Measurements from ENCODE around the gene LOXL1. TPM values are rescaled to one million over a fixed set of nuclear protein-coding genes. Genes with fewer than 3 reads are reported as not detected.

LOXL1 gene
- total RNA-seq, 1 donor from 2014 or later, result 280 TPM

- no peak overlapping the region for H3K27ac Mint-ChIP-seq (ENCODE audit: unreplicated experiment)
- no peak for FAIRE-seq
These were observed 52.6 kb downstream of the LOXL1 start for GRCh38 chr15:73978896-73979295.

GRCh38 chr15:73979636-73980035 is 53.4 kb downstream of the LOXL1 start:
- H3K36me3 ChIP-seq (ENCODE audit: insufficient read depth, low read length), result no peaks in the 10 kb centered on the region
- no peaks in the 10 kb centered on the region for H3K9me3 Mint-ChIP-seq (ENCODE audit: unreplicated experiment)
- H3K4me3 Mint-ChIP-seq (ENCODE audit: unreplicated experiment), result no peak overlapping the region
- no peaks in the 10 kb centered on the region for H3K9me3 ChIP-seq (ENCODE audit: insufficient read depth, low read depth, low read length)
- peaks cover 2% of the 10 kb centered on the region for H3K36me3 Mint-ChIP-seq (ENCODE audit: low read depth, unreplicated experiment)
- H2AFZ ChIP-seq (ENCODE audit: low read depth, low read length), result no peak overlapping the region
- TF ChIP-seq EZH2 (IDR thresholded peaks at IDR 0.05; ENCODE audit: insufficient read depth, low read length) (no peak), CTCF (IDR thresholded peaks at IDR 0.05; ENCODE audit: insufficient read depth, low read depth, low read length) (no peak)
- peaks cover 32% of the 10 kb centered on the region for H3K4me1 ChIP-seq (ENCODE audit: insufficient read depth, low read length)
- peaks cover 8% of the 10 kb centered on the region for H3K27me3 Mint-ChIP-seq (ENCODE audit: low read depth, unreplicated experiment)
- H3K27ac ChIP-seq (ENCODE audit: low read depth, low read length), result no peak overlapping the region
- no peak overlapping the region for H3K27ac Mint-ChIP-seq (ENCODE audit: unreplicated experiment)
- FAIRE-seq (no peak), DNase-seq (ENCODE audit: low read depth) (no peak)
- no peak overlapping the region for H3K4me3 ChIP-seq (ENCODE audit: insufficient read depth, low read depth, low read length)
- H3K4me1 Mint-ChIP-seq (ENCODE audit: low read depth, unreplicated experiment), result peaks cover 28% of the 10 kb centered on the region
- H3K27me3 ChIP-seq (ENCODE audit: insufficient read depth, low read length), result peaks cover 5% of the 10 kb centered on the region
- no peak overlapping the region for H3K4me2 ChIP-seq (ENCODE audit: low read length)
- H3K79me2 ChIP-seq (ENCODE audit: insufficient read depth, low read length), result no peaks in the 10 kb centered on the region
- no peaks in the 10 kb centered on the region for H4K20me1 ChIP-seq (ENCODE audit: insufficient read depth, low read length)
- no peak overlapping the region for H3K9ac ChIP-seq (ENCODE audit: low read length)

More at GRCh38 chr15:73978896-73979295, 52.6 kb downstream of the LOXL1 start:
- Mint-ChIP-seq H3K27me3 (ENCODE audit: low read depth, unreplicated experiment) (peaks cover 8% of the 10 kb centered on the region), H3K4me3 (ENCODE audit: unreplicated experiment) (no peak overlapping the region), H3K9me3 (ENCODE audit: unreplicated experiment) (peaks cover 4% of the 10 kb centered on the region), H3K36me3 (ENCODE audit: low read depth, unreplicated experiment) (peaks cover 2% of the 10 kb centered on the region), H3K4me1 (ENCODE audit: low read depth, unreplicated experiment) (peaks cover 26% of the 10 kb centered on the region)
- no peak for DNase-seq (ENCODE audit: low read depth)
- Histone ChIP-seq H3K4me3 (ENCODE audit: insufficient read depth, low read depth, low read length) (no peak overlapping the region), H4K20me1 (ENCODE audit: insufficient read depth, low read length) (no peaks in the 10 kb centered on the region), H3K9ac (ENCODE audit: low read length) (no peak overlapping the region), H3K4me1 (ENCODE audit: insufficient read depth, low read length) (peaks cover 26% of the 10 kb centered on the region), H3K36me3 (ENCODE audit: insufficient read depth, low read length) (no peaks in the 10 kb centered on the region), H3K9me3 (ENCODE audit: insufficient read depth, low read depth, low read length) (no peaks in the 10 kb centered on the region), H3K79me2 (ENCODE audit: insufficient read depth, low read length) (no peaks in the 10 kb centered on the region), H3K27me3 (ENCODE audit: insufficient read depth, low read length) (peaks cover 5% of the 10 kb centered on the region), H3K4me2 (ENCODE audit: low read length) (no peak overlapping the region), H3K27ac (ENCODE audit: low read depth, low read length) (no peak overlapping the region), H2AFZ (ENCODE audit: low read depth, low read length) (no peak overlapping the region)
- no peak for TF ChIP-seq EZH2 (IDR thresholded peaks at IDR 0.05; ENCODE audit: insufficient read depth, low read length)
- TF ChIP-seq CTCF (IDR thresholded peaks at IDR 0.05; ENCODE audit: insufficient read depth, low read depth, low read length), result no peak

GRCh38 chr15:73981761-73982221 is 55.5 kb downstream of the LOXL1 start:
- no peaks in the 10 kb centered on the region for H3K27me3 ChIP-seq (ENCODE audit: insufficient read depth, low read length)
- no peaks in the 10 kb centered on the region for H3K9me3 ChIP-seq (ENCODE audit: insufficient read depth, low read depth, low read length)
- no peak for TF ChIP-seq CTCF (IDR thresholded peaks at IDR 0.05; ENCODE audit: insufficient read depth, low read depth, low read length)
- TF ChIP-seq EZH2 (IDR thresholded peaks at IDR 0.05; ENCODE audit: insufficient read depth, low read length), result no peak
- no peaks in the 10 kb centered on the region for H4K20me1 ChIP-seq (ENCODE audit: insufficient read depth, low read length)
- no peaks in the 10 kb centered on the region for H3K36me3 ChIP-seq (ENCODE audit: insufficient read depth, low read length)
- DNase-seq (ENCODE audit: low read depth) (no peak), FAIRE-seq (no peak)
- H3K4me1 ChIP-seq (ENCODE audit: insufficient read depth, low read length), result peaks cover 39% of the 10 kb centered on the region
- peak overlapping the region; percentile 74 for H3K4me2 ChIP-seq (ENCODE audit: low read length)
- H3K9ac ChIP-seq (ENCODE audit: low read length), result peak overlapping the region; percentile 63
- H3K27me3 Mint-ChIP-seq (ENCODE audit: low read depth, unreplicated experiment), result peaks cover 3% of the 10 kb centered on the region
- H3K79me2 ChIP-seq (ENCODE audit: insufficient read depth, low read length), result no peaks in the 10 kb centered on the region
- H3K36me3 Mint-ChIP-seq (ENCODE audit: low read depth, unreplicated experiment), result peaks cover 5% of the 10 kb centered on the region
- no peak overlapping the region for H3K4me3 ChIP-seq (ENCODE audit: insufficient read depth, low read depth, low read length)
- H3K4me1 Mint-ChIP-seq (ENCODE audit: low read depth, unreplicated experiment), result peaks cover 41% of the 10 kb centered on the region
- peak overlapping the region; percentile 69 for H3K4me3 Mint-ChIP-seq (ENCODE audit: unreplicated experiment)
- H3K27ac Mint-ChIP-seq (ENCODE audit: unreplicated experiment), result peak overlapping the region; percentile 81
- peak overlapping the region; percentile 22 for H2AFZ ChIP-seq (ENCODE audit: low read depth, low read length)
- peak overlapping the region; percentile 84 for H3K27ac ChIP-seq (ENCODE audit: low read depth, low read length)
- no peaks in the 10 kb centered on the region for H3K9me3 Mint-ChIP-seq (ENCODE audit: unreplicated experiment)

Data from astrocyte (in vitro differentiated cells and primary cell).